Measurements from ENCODE around the gene HEYL.

Gene HEYL

DNA sequence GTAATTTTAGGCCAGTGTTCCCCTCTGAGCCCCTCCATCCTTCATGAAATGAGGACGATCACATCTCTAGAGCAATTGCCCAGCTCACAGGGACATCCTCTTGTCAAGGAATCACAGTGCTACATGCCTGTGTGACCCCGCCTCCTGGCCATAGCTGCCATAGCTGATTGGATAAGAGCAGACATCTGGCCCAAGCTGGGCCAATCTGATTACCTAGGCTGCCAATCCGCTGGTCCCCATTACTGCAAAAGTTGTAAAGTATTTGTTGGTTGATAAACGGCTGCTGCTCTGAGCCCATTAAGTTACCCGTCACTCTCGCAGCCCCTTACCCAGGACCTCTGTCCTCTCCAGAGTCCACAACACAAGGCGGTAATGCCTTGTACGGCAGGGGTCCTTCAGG is 24.1 kb upstream of the HEYL start:
- FAIRE-seq = no peak

DNA sequence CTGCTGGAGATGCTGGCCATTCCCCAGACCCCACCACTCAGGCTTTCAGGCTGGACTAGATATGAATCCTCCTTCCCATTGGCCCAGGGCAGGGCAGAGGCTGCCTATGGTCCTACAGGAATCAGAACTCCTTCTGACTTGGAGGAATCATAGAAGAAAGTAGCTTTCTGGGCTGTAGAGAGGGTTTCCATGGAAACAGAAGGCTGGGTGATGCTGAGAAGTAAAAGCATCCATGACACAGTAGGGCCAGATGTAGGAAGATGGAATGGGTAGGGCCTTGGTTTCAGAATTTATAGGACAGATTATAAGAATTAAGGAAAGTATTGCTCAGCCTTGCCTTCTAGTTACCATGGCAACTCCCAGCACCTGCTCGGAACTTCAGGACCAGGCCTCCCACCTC is 23.4 kb upstream of the HEYL start:
- FAIRE-seq = no peak

DNA sequence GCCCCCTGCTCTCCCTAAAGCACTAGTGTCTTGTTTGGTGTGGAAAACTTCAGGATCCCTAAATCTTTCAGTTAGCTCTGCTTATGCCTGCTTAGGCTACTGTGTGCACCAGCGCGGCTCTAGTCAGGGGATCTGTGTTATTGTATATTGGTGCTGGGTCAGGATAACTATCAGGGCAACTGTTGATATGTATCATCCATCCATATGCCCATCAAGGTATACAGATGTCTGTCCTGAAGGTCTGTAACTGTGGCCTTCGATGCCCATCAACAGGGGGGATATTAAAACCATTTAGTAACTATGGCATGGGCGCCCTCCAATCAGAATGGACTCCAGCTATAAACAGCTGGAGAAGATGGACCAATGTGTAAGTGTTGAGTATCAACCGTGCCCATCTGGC is 20.1 kb upstream of the HEYL start:
- no peak for FAIRE-seq

DNA sequence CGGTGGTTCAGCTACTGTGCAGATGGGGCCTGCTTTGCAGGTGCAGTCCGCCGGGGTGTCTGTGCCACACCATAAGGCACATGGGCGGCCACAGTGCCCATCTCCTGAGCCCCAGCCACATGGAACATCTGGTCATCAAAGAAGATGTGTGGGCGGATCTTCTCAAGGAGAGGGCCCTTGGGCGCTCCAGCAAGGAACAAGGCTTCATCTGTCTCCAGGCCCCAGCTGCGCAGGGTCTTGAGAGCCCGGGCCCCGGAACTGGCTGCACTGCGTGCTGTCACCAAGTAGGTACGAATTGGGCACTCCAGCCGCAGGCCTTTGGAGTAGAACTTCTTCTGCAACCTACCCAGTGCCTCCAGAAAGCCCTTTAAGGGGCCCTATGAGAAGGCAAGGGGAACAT is 19.7 kb upstream of the HEYL start:
- FAIRE-seq = no peak

DNA sequence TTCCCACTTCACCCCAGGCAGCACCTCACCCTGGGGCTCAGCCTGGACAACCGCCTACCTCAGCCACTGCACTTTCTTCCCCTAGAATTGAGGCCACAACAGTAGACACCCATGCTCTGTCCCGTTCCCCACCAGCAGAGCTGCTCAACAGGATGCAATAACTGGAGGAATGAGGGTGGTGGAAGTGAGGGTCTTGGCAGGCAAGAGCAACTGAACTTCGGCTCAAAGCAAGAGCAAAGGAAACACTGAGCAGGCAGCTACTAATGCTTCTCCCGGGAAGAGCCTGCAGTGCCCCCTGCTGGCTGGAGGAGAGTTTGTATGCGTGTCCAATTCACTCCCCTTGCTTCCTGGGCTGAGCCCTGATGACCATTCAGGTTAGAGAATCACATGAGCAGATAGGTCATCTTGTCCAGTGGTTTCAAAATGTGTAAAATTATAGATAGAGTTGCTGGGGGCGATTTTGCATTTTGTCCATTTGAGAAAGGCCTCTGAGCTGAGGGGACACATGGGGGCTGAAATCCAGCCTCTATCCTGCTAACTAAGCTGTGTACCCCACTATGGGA is 18.6 kb upstream of the HEYL start:
- no peak for FAIRE-seq

DNA sequence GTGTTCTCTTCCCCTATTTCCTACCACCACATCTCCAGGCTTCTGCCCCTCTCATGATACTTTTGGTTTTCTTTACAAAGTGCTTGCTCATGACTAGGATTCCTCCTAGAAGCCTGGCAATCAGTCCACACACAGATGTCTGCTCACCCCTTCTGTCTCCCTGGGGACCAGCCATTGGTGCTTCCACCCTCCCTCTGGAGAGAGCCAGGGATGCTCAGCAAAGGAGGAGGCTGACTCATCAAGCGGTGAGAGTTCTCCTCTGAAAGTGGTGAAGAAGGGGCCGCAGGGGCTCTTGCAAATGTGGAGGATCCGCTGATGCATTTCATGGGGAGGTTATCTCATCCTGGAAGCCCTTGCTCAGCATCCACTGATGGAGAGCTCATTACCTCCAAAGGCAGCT is 18.0 kb upstream of the HEYL start:
- FAIRE-seq = no peak

DNA sequence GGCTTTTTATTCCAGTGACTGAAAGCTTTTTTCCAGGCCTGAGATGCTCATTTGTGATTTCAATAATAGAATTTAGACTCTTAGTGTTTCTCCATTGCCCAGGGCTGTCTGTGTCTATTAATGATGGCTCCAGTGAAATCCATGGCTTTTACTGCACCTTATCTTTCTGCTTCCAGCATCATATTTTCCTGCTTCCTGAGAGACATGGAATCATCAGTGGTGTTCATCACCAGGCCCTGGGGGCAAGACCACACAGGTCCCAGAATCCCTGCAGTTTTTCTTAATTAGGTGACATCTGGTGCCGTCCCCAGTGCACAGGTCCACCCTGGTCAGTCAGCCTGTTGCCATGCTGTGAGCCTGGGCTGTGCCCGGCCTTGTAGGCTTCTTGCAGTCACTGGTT is 16.9 kb upstream of the HEYL start:
- FAIRE-seq = no peak

DNA sequence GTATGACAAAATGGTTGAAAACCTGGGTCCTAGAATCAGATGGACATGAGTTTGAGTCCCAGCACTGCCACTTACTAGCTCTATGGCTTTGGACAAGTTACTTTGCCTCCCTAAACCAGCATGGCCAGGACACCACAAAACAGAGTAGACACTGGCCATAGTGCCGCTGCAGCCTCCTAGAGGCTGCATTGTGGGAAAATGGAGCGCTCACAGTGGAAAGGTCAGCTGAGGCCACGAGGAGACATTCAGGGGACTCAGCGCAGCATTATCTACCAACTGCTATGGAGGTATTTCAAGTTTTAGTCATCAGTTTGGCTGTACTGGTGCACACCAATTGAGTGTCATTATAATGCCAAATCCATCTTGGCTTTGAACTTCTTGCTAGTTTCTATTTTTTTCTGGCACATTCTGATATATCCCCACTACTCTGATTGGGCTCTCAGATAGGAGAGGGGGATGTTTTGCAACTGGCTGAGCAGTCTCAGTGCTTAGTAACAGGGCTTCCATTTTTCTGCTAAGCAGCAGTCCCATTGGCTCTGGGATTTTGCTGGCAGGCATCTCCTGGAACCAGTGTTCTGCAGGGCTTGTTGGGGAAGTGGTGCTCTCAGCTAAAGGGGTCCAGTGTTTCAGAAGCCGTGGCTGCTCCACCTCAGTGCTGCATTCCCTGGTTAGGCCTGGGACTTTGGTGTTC is 16.3 kb upstream of the HEYL start:
- no peak for FAIRE-seq

DNA sequence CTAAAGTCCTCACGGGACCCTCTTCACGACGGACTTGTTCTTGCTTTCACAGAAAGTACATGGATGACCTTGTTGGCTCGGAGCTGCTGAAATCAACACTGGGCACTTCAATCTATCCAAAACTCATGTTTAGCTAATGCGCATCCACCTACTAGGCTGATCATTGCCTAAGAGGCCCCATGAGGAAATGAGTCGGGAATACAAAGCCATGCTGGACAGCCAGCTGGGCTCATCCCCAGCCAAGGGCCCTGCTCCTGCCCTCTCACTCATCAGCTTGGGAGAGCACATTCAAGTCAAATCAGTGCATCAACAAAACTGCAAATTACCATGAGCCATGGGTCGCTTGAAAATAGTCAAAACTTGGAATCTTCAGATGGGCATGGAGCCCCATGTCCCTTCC is 14.8 kb upstream of the HEYL start:
- no peak for FAIRE-seq

DNA sequence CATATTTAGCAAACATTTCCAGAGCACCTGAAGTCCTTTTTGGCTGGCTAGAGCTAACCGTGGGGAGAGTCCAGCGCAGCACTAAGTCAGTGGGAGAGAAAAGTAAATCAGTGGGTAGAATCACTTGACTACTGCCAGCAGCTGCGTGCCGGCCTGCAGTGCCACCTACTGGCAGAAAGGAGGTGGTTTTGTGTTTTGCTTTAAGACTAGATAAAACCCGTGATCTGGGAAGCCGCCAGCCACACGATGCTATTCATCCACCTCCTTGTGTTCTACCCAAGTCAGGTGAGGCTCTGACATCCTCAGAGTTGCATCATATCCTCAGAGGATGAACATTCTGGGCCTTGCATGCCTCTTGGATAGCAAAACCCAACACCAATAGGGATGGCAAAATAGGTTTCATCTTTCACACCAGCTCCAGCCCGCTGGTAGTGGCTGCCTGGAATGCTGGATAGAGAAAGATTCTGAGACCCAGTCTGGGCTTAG is 14.1 kb upstream of the HEYL start:
- no peak for FAIRE-seq

DNA sequence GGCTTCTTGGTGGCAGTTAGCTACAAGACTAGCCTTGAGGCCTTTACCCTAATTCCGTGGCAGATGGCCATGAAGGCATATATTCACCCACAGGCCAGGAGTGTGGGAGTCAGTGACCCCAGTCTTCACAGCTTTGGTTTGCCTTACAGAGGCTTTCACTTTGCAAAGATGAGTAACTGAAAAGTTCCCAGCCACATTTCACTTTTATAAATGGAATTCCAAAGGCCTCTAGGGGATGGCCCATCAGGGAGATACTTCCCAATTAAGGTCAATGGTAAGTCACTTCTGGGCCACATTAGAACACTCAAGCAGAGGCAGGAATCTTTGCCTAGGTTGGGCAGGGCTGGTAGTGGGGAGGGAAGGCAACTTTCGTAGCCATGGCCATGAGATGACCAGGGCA is 13.1 kb upstream of the HEYL start:
- no peak for FAIRE-seq

DNA sequence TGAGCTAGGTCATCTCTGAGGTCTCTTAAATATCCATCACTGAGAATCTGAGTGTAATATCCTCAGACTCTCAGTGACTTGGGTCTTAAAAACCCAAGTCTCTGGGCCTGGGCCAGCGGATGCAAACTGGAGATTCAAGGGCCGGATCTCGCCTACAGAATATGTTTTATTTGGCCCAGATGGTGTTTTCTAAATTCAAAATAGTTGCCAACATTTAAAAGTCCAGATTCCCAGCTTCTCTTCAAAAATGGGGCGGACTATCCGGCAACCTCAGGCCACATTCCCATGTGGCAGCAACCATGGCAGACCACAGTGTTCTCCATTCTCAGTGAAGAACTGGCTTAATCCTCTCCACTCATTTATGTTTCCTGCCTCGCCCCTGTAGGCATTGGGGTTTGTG is 12.7 kb upstream of the HEYL start:
- FAIRE-seq = no peak

DNA sequence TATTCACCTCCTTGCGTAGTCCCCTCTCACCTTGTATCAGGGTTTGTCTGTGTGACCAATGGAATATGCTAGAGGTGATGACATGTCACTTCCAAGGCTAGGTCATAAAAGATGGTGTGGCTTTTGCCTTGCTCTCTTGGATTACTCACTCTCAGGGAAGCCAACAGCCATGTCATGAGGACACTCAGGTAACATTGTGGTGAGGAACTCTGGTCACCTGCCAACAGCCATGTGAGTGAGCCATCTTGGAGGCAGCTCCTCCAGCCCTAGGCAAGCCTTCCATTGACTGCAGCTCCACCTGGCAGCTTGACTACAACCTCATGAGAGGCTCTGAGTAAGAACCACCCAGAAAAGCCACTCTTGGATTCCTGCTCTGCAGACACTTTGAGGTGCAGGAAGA is 11.0 kb upstream of the HEYL start:
- FAIRE-seq = no peak

DNA sequence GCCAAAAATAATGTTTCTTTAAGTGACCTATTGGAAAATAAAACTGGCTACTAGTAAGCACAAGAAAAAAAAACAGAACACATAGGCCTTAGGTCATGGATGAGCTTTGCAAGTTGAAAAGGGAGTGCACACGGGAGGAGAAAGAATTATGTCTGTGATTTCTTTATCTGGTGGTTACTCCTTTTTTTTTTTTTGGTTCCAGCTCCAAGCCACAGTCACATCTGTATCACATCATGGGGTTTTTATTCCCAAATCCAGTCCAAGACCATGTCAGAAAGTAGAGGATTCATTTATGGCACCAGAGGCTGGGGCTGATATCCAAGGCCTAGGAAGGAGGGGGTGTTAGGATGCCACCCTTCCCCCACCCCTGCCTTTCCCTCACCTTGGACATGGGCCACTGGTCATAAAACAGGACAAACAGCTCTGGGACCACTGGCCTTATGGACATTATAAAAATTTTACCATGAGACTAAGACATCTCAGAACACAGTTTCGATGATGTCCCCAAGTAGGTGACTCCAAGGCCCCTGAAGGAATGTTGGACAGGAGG is 10.3 kb upstream of the HEYL start:
- no peak for FAIRE-seq

DNA sequence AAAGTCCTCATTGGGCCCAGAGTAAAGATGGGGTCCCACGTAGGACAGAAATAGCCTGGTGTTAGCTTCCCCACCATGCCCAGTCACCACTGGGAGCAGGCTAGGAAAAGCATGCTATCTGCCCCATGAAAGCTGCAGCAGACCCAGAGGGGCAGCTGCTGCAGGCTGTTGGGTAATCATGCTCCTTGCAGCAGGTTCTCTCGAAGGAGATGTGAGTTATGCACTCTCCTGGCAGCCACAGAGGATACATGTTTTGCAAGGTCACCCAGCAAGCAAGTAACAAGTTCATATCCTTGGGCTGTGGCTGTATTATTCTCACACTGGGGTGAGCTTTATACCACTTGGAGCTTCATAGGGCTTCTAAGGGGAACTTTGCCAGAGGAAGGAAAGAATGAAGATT is 9.1 kb upstream of the HEYL start:
- no peak for FAIRE-seq

DNA sequence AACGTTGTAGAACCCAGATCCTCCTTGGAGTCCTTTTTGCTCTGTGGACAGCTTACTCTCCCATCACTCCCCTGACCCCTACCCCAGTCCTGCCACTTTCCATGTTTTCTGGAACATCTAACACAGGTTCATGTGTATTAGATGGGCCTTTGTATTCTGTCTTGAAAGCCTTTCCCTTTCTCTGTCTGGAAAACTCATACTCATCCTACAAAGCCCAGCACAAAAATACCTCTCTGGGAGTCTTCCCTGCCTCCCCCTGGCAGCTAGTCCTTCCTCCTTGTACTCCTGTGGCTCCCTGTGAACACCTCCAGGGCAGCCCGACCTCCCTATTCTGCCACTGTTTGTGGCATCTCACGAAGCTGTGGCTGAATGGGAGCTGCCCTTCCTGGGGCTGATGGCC is 7.8 kb upstream of the HEYL start:
- FAIRE-seq = no peak

DNA sequence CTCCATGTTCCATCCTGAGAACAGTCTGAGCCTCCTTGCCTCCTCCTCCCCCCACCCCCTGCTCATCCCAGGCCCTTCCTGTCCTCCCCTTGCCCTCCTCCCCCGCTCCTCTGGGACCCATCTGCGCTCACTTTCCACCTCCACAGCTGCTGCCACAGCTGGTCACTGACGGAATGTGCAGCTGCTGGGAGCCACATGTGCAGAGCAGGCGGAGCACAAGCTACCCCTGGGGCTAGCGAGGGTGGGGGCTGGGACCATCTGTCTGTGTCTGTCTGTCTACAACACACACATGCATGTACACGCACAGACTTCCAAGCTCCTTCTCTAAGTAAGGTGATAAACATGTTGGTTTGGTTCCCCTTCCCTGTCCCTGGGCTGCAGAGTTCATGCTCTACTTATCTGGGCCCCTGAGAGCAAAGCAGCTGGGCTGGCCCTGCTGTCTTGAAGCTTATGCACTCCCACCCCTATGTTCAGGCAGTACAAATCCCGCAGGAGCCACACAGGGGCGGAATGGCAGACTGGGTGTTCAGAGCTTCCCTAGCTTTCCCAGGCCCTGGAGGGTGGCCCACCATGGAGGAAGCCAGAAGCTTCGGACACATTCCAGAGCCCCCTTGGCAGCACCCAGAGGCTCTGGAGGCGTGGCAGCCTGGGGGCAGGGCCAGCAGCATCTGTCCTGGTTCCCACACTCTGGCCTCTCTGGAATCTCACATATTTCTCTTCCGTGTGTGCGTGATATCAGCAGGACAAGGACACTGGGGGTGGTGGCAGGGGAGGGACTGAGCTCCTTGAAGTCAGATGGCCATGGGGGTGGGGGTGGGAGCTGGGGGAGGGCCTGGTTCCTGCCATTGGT is 7.0 kb upstream of the HEYL start:
- no peak for FAIRE-seq

DNA sequence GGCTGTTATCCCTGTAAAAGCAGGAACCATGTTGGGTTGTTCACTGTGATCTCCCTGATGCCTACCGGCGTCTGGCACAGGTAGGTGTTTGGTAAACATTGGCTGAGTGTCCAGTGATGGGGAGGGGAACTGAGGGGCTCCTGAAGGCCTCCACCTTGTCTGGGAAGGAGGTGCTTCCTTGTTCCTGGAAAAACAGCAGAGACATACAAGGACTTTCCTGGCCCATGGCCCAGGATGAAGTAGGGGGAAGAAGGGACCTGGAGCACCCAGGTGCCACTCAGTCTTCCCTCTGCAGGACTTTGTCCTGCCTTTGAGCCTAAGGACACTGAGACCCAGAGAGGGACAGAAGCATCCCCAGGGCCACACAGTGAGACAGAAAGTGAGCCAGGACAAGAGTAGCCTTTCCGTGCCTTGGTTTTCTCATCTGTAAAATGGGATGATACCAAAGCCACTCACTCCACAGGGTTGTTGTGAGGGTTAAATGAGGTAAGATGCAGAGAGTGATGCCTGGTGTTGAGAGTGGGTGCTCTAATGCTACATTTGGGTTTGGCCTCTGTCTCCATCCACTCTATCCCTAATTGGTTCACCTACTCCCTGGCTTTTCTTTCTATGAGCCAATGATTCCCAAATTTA is 6.1 kb upstream of the HEYL start:
- FAIRE-seq = no peak

DNA sequence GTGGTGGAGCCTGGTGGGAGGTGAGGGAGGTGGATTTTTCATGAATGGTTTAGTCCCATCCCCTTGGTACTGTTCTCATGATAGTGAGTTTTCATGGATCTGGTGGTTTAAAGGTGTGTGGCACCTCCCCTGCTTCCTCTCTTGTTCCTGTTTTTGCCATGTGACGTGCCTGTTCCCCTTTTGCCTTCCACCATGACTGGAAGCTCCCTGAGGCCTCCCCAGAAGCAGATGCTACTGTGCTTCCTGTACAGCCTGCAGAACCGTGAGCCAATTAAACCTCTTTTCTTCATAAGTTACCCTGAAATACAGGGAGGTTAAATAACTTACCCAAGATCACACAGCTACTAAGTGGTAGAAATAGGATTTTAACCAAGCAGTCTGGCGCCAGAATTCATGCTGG is 4.3 kb upstream of the HEYL start:
- no peak for FAIRE-seq

DNA sequence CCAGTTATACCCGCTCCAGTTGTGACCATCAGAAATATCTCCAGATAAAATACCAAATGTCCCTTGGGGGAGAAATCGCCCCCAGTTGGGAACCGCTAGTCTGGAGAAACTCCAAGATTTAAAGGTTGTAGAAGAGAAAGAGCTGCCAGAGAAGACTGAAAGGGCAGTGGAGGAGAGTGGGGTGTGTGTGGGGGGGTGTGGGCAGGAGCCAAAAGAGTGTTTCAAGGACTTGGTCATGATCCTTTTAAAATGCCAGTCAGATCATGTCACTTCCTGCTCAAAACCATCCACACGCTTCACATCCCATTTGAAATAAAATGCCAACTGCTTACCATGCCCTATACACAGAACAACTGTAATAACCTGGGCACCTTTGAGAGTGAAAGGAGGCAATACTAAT is 3.4 kb upstream of the HEYL start:
- FAIRE-seq = no peak

DNA sequence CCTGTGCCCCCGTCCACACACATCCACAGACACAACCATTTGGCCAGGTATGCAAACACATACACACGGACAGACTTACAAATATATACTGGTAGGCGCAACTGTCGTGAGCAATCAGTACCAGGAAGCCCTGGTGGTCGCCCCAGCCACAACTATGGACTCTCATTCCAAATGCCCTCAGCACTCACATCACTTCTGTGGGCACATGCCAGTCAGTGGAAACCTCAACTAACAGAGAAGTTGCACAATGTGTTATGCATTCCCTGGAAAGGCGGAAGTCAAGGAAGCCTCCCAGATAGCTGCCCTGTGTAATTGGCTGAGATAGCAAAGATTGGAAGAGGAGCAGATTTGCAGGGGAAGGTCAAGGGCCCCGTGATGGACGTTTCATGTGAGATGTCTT is 1.4 kb upstream of the HEYL start:
- FAIRE-seq = no peak

DNA sequence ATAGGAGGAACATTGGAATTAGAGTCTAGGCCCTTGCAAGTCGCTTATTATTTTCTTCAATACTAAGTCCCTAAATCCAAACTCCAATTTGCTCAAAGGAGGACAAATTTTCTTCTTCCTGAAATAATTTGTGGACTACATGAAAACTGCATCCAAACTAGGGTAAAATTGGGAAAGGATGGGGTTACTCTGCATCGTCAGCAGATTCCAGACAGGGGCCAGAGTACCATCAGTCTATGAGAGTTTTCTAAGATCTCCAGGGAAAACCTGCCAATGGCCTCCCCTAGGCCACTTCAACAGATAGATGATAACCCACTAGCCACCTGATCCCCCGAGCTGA is 508 bp downstream of the HEYL start:
- FAIRE-seq = no peak

DNA sequence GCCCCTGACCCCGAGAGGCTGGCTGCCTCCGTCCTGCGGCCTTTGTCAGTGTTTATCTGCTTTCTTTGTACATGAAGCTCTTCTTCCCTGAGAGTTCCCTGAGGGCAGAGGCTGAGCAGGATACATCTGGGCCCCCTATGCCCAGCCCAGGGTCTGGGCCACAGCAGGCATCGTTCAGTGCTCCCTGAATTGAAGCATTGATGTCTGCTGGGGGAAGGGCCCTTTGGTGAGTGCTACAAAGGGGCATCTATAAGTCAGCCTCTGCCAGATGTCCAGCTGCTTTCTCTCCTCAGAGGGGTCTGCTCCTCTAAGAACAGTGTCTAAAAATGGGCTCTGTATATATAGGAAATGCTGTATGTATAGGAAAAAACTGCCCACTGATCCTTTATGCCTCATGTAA is 2.1 kb downstream of the HEYL start:
- no peak for FAIRE-seq

DNA sequence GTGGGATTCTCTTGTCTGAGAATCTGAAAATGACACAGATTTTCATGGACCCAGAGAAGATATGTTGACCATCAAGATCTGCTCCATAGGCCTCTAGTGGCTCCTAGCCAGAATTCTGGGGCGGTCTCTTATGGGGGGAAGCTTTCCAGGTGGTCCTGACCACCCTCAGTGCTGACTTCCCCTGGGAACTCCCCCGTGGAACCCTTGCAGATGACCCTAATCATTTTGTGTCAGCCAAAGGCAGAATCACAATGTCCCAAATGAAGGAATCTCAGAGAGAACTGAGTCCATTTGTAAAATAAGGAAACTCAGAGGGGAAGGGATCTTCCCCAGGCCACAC is 3.6 kb downstream of the HEYL start:
- no peak for FAIRE-seq
